Stimulated activated CD8-positive, alpha-beta memory T cell treated with anti-CD3 and anti-CD28 coated beads, Interleukin-4, amount 100 ng/mL, for 4 hours (primary cell): ENCODE measurements around the gene ATG7.
"Not testable (repeated sequence)": the region's sequence is repeated elsewhere in the genome, so short reads cannot be mapped to it uniquely, and the experiment has no call there.

Experiments
- DNase-seq, 2 donors: peaks; one replicate each; pipeline ENCODE4 v3.0.0-alpha.2; 2020; ENCODE audit warnings: low read depth in 2 of 2, low spot score in 1 of 2

Gene ATG7

GRCh38 chr3:11385891-11386290 lies 113.7 kb downstream of the ATG7 start:
- no peak for DNase-seq

DNA sequence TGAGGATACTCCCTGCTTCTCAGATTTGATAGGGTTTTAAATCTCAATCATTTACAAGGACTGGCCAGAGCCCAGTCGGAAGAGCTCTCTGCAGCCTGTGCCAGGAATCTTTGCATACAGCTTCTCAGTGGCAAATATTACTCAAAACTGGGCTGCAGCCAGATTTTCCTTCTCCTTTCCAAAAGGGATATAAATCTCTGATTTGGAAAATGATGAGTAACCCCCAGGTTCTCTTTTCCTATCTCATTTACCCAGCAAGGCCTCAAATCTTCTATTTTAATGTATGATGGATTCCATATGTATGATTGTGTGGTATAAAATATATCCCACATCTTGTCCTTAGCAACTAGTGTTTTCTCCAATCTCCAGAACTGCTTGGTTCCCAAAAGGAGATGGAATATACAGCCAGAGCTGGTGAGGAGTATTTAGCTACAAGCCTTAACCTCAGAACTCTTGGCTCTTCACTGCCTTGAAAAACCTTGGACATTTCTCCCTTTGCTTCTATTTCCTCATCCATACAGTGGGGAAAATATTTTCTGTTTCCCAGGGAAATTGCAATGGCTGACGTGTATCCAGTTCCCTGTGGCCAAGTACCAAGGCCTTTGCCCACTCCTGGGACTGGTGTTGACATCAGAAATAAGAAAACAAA lies 114.4 kb downstream of the ATG7 start:
- DNase-seq = no peak

DNA sequence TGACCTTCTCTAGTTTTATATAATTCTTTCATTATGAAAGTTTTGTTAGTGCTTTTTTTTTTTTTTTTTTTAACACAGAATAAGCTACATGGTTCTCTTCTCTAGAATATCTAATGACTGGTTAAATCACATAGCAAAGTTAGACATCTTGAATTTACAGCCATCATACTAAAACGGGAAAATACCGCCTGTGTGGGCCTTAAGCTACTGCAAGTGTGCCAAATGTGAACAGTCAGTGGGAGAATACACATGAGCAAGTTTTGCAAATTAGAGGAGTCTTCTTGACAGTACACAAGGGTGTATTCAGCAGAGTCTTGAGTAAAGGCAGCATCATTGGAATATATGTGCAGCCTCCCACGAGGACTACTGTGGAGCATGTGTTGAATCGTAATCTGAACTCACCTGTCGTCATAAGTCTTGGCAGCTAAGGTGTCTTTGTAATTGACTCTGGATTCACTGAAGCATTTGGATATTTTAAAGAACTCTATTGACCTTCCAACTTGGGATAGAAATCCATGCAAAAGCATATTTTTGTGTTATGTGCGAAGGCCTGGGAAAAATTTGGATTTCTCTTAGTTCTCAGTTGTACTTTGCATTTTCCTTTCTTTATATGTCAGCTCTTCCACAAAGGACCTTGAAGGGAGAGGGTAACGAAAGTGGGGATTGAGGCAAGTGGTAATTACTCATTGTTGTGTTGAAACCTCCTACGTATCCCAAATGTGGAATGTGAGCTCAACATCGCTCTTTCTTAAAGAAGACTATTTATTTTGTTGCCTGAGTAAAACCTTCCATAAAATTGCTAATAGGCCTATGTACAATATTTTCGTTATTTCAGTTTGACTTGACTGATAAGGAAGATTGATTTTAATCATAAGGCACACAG lies 117.4 kb downstream of the ATG7 start:
- no peak for DNase-seq

DNA sequence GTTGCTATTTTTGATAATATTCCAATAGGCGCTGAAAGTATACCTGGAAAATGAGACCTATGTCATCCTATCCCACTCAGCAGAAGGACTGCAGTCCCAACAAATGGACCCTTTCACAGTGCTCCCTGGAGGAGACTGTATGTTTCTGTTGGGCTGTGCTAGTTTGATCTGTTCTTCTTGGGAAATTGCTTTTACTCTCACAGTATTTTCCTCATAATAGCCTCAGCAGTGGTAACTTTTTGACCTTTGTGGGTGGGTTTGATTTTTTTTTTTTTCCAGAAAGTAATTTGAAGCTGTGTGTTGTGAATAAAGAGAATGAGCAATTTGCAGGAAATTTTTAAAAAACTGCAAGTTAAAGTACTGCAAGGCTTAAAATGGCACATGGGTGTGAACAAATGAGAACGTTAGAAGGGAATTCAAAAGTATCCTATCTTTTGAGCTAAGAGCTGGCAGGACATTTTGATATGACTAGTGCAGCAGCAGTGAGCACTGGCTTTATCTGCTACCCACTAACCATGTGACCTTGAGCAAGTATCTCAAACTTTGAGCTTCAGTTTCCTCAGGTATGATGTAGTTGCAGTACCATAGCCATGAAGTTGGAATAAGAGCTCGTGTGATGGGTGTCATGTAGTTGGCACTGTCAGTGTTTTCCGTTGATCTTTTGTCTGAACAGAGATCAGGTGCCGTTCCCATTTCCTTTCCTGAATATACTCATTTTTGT lies 118.4 kb downstream of the ATG7 start:
- no peak for DNase-seq

DNA sequence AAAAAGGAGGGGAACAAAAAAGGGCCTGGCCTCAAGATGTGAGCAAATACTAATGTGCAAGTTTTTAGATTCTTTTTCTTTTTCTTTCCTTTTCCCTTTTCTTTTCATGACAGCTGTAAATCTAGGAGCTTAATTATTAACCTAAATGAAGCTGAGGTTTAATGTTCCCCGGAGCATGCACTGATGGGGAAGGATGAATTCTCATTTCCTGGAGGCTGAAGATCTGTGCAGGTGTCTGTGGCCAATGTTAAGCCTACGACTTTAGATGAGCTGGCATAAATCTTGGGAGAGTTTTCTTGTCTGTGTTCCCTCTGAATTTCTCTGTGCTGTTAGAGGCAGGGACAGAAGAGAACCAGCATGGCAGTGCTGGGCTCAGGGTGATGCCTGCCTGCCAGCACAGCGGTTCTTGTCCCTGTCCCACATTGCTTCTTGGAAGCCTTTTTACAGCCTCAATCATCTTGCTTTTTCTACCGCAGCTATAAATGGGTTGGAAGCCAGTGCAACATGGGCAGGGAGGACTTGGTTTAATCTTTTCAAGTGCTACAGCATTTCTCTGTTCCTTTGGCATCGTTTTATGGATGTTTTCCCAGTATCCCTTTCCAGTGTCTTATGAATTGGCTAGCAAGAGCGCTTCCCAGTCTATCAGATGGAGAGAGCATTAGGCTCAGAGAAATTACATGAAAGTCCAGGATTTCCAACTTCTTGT lies 119.1 kb downstream of the ATG7 start:
- DNase-seq = no peak

DNA sequence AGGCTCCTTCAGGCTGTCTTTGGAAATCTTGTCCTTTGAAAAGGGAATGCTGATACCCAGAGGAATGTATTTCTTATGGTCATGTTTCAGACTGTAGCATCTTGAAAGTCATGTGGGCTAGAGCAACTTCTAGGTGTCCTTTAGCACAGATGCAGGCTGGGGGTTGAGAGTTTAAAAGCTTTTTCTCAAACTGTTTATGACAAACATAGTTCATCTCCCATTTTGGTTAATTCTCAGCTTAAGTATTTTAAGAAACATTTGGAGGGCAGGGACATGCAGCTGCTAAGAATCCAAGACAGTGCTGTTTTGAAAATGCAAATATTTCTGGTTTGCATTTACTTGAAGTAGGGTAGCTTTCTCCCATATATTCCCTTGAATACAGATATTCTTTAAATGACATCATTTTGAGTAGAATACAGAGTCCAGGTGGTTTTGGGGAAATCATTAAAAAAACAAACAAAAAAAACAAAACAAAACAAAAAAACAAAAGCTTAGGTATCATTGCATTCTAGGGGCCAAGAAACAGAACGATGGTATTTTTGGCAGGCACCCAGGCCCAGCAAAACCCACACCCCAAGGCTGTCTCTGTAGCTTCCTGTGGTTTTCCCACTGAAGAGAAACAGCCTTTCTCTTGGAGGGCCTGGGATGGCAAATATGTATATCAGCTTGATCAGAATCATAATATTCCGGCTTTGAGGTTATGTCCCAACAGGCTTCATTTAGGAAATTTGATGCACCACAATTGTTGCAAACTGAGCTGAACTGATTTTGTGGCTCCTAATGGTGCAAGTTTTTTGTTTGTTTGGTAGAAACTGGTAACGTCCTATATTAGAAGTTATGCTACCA lies 120.0 kb downstream of the ATG7 start:
- no peak for DNase-seq

- DNase-seq = no peak
These were observed 120.6 kb downstream of the ATG7 start for GRCh38 chr3:11392860-11393114.

GRCh38 chr3:11393401-11393800 lies 121.2 kb downstream of the ATG7 start:
- no peak for DNase-seq

DNA sequence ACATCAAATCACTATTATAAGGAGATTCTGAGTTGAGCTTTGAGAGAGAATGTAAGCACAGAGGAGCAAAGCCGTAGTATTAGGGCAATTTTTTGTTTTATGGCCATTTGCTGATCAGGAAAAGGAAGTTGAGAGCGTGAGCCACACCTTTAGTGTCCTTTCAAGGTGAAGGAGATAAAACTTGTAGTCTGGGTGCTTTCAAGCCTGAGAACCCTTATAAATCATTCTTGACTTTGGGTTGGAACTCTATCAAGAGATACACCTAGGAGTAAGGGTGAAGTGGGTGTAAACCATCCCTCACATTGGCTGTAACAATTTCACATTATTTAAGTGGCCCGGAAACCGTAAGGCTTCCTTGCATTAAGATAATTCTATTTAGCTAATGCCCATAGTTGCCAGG lies 122.2 kb downstream of the ATG7 start:
- DNase-seq = no peak

DNA sequence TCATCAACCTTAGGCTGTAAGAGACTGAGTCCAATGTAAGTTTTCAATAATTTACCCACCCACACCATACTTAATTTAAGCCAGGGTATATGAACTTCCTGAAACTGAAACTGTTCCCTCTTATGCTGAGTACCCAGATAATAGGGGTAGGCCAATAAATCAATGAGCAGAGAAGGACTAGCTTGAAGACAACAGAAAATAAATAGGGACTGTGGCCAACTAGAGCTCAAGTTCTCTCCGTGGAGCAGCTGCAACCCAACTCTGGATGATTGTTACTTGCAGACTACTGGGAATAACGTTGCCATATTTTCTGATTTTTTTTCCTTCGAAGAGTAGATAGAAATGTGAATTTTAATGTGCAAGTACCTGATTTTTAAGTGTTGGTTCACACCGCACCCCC lies 128.0 kb downstream of the ATG7 start:
- DNase-seq = no peak

DNA sequence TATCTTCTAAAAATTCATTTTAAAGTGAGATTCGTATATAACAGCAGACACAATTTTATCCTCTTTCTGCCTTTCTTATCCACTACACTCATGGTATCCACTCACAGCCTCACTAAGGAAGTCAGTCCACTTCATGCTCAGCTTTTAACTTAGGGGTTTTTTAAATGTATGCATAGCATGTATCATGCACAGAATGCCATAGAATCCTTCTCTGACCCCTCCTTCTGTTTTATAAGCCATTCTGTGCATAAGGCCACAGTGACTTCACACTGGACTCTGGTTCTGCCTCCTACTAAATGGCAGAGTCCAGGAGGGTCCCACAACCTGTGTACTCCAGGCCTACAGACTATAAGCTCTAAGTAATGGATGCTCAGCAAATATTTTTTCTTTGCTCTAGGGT lies 129.2 kb downstream of the ATG7 start:
- no peak for DNase-seq

GRCh38 chr3:11405323-11405722 lies 133.1 kb downstream of the ATG7 start:
- no peak for DNase-seq

- DNase-seq = no peak
These were observed 135.4 kb downstream of the ATG7 start for GRCh38 chr3:11407644-11408043.

- not testable (repeated sequence) for DNase-seq
These were observed 136.2 kb downstream of the ATG7 start for GRCh38 chr3:11408324-11408859.

DNA sequence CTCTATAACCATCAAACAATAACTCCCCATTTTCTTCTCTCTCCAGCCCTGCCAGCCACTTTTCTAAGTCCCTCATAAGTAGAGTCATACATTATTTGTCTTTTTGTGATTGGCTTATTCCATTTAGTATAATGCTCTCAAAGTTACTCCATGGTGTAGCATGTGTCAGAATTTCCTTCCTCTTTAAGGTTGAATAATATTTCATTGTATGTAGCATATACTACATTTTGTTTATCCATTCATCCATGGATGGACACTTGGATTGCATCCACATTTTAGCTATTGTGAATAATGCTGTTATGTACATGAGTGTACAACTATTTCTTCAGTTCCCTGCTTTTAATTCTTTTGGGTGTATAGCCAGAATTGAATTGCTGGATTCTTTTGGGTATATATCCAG lies 138.4 kb downstream of the ATG7 start:
- no peak for DNase-seq

DNA sequence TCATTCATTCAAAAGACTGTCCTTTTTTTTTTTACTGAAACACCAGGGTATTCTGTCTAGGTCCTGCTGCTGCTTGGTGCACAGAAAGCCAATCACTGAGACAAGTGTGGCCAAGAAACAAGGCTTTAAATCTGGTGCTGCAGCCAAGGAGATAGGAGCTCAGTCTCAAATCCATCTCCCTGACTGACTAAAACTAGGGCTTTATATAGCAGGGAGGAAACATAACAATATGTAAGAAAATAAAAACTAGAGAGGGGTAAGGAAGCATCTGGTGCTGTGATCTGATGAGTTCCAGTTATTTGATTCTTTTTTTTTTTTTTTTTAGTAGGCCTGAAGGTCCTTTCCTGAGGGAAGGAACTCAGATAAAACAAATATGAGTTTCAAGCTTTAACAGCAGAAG lies 139.8 kb downstream of the ATG7 start:
- DNase-seq = no peak

- DNase-seq = no peak
These were observed 140.9 kb downstream of the ATG7 start for GRCh38 chr3:11413071-11413470.

GRCh38 chr3:11415099-11415498 lies 142.9 kb downstream of the ATG7 start:
- no peak for DNase-seq

- DNase-seq = no peak
These were observed 147.9 kb downstream of the ATG7 start for GRCh38 chr3:11420066-11420465.

DNA sequence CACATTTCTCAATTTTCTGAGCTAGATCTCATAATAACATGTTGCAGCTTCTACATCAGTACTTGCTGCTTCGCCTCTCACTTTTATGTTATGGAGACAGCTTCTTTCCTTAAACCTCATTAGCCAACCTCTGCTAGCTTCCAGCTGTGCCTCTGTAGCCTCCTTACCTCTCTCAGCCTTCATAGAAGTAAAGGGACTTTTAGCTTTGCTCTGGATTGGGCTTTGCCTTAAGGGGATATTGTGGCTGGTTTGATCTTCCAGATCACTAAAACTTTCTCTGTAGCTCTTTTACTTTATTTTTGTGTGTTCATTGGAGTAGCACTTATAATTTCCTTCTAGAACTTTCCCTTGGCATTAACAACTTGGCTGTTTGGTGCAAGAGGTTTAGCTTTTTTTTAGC lies 150.1 kb downstream of the ATG7 start:
- DNase-seq = no peak

GRCh38 chr3:11423868-11424267 lies 151.7 kb downstream of the ATG7 start:
- no peak for DNase-seq
